ENCODE results near the gene MCM5.
"Not testable (repeated sequence)": the region's sequence is repeated elsewhere in the genome, so short reads cannot be mapped to it uniquely, and the experiment has no call there.

Gene MCM5

GRCh38 chr22:35399678-35400500 is at the start of gene MCM5:
Gene MCM5, plus strand, starts transcription at chr22:35400140. Its CDS starts 299 bp downstream, at chr22:35400439.
- DNase-seq: peak; percentile 78

DNA sequence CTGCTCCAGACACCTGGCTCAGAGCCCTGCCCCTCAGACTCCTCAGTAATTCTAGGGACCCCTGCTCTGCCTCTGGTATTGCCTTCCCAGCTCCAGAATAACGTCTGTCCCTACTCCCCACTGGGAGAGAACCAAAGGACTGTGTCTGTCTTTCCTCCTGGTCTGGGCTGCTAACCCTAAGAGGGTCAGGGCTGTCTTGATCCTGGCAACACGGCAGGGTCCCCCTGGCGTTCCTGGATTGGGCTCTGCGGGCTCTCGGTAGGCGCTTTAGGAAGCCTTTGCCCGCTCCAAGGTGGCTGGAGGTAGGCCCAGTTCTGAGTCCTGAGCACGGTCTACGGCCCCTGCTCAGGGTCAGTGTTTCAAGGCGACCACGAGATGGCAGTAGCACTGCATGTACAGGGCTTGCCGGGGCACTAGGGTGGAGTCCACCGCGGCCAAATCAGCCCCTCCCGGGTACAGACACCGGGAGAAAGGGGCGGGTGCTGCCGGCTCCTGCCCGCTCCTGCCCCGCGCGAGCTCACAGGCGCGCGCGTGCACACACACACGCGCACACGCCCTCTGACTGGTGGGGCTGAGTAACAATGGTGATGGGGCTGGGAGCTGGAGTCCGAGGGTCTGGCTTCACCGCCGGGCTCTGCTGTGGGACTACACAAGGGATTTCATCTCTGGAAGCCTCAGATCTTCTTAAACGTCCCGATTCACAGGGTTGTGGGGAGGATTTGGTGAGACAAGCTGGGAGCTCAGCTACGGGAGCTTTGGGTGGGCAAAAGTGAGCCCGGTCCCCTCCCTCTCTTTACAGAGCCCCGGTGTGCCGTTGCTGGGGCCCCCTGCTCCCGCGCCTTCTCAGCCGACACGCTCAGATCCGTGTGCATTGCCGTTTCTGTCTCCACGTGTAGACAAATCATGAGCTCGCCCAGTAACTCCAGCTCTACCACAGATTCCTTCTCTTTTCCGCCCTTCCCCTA is 49.1 kb upstream of the MCM5 start:
- DNase-seq: peak; percentile 81

DNA sequence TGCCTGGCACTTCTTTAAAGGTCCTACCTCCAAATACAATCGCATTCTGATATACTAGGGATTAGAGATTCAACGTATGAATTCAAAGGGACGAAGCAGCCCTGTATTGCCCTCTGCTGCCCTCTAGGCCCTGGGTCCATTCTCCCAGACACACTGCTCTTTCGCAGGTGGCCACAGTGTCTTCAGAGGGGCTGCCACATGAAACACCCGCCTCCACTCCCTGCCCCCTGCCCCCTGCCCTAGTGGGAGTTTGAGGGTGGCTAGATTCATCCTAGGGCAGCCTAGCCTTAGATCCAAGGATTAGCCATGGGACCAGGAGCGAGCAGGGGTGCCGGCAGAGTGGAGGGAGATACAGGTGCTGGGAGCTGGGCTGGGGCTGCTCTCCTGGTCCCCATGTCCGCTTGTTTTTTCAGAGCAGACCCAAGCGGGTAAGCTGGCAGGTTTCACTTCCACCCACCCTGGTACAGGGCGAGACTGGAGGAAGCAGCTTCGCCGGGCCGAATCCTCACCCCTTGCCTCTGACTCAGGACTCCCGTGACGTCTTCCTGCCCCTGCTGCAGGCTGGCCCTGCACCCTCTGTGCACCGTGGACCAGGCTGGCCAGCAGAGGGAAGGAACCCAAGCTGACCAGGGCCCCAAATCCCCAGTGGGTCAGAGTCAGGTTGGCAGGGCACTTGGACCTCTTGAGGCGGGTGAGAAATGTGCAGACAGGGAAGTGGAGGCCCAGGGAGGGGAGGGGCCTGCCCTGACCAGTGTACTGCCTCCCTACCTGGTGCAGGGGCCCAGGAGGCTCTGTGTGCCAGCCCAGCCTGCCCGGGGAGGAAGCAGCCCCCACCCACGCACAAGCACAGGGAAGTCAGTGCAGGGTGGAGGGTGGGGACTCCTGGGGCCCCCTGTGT is 47.5 kb upstream of the MCM5 start:
- DNase-seq: no peak

DNA sequence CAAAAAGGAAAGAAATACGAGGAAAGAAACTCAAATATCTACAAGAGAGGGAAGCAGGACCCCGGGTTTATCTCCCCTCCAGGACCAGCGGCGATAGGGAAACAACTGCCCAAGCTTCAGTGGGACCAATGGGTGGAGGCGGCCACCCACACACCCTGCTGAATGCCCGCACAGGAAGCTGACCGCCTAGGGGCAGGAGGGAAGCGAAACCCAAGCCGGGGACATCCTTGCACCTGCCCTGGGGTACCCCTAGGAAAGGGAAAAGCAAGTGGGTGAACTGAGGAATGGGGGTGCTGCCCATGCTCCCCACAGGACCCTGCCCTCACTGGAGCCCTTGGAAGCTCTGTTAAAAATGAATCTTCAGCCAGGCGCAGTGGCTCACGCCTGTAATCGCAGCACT is 46.6 kb upstream of the MCM5 start:
- DNase-seq: no peak

DNA sequence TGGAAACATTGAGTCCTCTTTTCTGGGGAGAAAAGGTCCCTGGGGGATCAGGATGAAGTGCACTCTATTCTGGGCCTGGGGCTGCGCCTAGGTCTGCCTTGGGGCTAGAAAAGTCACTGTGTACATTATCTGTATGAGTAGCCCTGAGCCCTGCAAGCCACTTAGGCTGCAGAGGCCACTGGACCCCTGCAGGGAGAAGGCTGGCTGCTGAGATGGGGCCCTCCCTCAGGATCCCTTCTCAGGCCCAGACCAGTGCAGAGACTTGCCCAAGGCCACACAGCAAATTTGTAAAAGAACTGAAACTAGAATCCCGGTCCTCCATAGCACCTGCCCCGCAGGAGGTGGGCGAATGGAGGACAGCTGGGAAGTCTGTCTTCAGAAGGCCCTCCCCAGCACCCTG is 45.9 kb upstream of the MCM5 start:
- DNase-seq: no peak

GRCh38 chr22:35357883-35358621 is 41.9 kb upstream of the MCM5 start:
- no peak for DNase-seq

DNA sequence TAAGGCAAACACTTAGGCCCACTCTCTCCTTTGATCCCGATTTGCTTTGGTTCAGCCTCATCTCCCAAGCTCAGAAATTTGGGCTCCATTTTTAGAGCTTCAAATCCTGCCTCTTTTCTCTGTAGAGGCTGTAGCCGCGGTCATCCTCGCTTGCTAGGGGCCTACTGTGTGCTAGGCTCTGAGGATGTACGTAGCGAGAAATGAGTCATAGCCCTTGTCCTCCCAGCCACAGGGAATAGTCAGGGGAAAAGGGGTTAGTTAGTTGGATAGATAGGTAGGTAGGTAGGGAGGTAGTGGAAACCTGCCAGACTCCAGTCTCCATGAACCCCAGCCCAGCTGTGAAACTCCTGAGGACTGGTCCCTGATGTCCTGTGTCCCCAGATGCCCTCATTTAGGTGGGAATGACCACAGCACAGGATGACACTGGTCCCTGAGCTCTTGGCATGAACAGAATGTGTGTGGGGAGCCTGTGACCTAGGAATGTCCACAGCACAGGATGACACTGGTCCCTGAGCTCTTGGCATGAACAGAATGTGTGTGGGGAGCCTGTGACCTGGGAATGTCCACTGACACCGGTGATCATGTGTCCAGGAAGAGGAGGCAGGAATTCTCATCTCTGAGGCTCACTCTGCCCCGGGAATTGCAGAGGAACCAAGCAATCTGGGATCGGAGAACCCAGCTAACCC is 40.4 kb upstream of the MCM5 start:
- no peak for DNase-seq

DNA sequence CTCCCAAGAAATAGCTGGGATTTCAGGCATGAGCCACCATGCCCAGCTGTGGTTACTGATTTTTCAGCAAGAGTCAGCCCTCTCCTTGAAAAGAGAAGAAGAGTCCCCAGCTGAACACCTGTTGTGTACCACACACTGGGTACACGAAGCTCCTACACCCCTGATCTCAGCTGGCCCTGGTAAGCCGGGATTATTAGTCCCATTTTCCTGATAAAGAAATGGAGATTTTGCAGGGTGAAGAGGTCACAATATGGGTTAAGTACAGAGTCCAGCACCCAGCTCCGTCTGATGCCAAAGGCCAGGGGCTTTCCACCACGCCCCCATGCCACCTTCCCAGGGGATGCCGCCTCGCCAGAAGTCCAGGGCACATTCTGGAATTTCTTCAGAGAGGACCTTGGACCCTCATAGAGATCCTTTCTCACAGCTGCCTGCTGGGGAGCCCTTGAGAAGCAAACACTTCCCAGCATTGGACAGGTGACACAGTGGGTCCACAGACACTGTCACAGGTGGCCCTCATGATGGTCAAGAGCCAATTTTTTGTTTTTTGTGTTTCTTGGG is 38.9 kb upstream of the MCM5 start:
- no peak for DNase-seq

DNA sequence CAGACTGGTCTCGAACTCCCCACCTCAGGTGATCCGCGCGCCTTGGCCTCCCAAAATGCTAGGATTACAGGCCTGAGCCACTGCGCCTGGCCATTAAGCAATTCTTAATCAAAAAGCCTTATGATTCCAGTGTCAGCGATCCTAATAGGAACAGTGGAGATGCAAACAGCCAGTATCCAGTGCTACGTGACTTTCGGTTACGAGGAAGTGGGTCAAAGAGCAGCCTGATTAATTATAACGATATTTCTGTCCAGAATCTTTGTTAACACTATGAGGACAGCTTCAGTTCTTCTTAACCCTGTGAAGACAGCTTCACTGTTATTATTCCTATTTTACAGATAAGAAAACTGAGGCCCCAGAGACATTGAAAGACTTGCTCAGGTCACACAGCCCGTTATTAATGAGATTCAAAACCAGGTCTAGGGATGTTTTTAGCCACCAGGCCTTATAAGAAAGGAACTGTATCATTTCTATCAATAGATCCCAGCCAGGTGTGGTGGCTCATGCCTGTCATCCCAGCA is 36.3 kb upstream of the MCM5 start:
- no peak for DNase-seq

- DNase-seq: not testable (repeated sequence)
Observed at GRCh38 chr22:35364230-35364629, 35.7 kb upstream of the MCM5 start.

DNA sequence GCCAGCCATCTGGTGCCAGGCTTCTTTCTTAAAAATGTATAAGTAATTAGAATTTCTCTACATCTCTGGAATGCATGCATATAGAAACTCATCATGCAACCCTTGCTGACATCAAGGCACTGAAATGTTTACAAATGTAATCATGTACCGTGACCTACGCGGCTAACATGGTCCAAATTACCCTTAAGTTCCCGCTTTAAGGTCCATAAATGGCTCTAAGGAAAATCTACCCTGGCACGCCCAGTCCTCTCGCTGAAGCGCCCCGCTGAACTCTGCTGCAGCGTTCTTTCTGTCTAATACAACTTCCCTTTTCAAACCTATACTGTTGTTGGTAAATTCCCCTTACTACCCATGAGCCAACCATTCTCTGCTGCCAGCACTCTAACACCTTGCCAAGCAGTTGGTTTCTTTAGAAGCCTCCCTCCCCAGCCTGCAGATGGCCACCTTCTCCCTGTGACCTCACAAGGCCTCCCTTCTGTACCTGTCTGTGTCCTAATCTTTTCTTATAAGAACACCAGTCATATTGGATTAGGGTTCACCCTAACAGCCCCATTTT is 32.5 kb upstream of the MCM5 start:
- no peak for DNase-seq

DNA sequence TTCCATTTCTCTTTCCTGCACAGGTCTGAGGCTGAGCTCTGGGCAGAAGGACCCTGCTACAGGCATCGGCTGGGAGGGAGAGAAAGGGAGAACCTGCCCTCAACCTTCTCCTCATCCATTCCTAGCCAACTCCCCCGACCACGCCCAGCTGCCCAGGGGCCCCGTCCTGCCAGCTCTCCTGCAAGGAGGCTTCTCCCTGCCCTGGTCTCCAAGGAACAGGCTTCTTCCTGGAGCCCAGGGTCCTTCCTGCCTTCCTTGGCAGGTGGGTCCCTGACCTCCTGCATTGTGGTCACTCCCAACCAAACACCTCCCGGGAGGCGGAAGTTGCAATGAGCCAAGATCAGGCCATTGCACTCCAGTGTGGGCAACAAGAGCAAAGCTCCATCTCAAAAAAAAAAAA is 31.6 kb upstream of the MCM5 start:
- DNase-seq: no peak

DNA sequence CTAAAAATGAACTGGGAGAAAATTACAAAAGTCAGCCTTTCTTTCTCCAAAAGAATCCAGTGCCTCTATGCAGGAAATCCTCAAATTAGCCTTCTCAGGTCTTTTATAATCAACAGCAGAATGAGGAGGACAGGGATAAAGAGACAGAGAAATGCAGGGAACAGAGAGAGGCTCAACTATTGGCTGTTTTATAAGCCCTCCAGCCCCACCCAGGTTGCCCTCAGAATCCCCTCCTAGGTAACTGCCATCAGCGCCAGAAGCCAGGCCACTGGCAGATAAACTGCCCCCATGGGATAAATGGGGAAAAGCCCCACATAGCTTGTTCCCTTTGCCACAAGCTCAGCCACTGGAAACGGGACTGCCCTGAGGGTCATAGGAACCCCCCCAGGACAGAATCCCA is 29.9 kb upstream of the MCM5 start:
- DNase-seq: peak; percentile 32

DNA sequence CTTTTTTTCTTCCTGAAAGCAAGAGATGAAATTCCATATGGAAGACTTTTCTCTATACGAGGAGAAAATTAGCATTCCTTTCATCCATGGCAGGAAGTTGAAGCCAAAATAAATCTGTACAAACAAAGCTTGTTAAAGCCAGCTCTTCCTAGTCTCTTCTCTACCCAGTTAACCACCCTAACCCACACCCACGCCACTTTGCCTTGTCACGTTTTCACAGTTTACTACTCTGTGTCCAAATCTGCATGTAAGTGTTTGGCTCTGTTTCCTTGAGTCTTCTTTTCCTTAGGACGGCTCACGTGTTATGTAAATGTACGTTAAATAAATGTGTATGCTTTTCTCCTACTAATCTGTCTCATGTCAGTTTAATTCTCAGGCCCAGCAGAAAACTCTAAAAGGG is 26.2 kb upstream of the MCM5 start:
- no peak for DNase-seq

DNA sequence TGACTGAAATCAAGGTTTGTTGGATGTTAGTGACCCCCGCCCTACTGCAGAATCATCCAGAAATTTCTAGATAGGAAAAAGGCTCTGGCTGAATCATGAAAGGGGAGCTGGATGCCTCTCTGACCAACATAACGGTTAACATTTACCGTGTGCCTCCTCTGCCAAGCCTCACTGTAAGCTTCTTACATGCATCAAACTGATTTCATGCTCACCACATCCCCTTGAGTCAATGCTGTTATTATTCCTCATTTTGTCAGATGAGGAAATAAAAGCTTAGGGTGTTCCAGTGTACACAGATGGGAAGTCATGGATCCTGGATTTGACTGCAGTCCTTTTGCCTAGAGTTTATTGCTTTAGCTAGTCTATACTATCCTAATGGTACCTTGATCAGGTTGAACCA is 24.9 kb upstream of the MCM5 start:
- no peak for DNase-seq

- DNase-seq: no peak
Observed at GRCh38 chr22:35375526-35375925, 24.4 kb upstream of the MCM5 start.

DNA sequence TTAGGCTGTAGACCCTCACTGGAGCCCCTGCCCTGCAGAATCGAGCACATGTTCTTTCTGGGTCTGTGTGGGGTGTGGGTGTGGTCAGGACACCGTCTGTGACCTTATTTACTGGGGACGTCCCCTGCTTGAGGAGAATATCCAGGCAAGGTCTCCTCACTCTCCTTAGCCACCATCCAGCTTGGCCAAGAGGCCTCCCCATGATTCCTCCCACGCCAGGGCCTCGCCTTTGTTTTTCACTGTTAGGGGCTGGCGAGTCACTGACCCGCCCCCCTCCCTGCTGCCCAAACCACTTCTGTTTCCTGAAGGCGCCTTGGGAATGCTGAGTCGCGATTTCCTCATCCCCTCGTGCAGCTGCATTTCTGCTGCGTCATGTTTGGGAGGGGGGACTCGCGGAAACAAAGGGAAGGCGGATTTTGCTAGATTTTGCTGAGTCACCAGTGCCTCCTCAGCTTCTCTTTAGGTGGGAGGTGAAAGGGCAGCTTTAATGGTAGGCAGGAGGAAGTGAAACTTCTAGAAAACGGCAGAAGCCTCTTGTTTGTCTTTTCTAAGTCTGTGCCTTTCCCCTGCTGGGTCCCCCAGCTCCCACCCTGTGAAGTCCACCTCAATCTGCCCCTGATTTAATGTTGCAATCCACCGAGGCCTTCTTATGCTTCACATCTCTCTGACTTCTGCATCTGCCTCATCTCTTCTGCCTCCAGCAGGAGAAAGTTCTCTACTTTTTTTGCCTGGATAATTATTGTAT is 23.0 kb upstream of the MCM5 start:
- DNase-seq: no peak

DNA sequence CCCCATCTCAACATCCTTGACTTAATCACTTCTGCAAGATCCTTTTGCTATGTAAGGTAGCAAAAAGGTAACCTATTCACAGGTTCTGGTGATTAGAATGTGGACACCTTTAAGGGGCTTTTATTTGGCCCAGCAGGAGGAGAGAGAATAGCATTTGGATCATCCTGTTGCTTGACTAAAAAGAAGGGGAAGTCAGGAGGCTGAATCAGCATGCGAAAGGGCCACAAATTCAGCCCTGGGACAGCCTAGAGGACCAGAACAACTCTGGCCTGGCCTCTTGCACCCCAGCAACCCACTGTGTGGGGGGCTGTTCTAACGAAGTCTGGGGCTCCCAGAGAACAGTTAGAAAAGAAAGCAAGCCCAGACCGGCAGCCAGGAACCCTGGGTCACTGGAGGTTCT is 22.2 kb upstream of the MCM5 start:
- no peak for DNase-seq

GRCh38 chr22:35378621-35379020 is 21.3 kb upstream of the MCM5 start:
- DNase-seq: no peak

Measured in NCI-H524 treated with DMSO at 0.1 percent for 48 hours (cell line).